CD4-positive, alpha-beta T cell treated with Interleukin-10 for 1 hour (primary cell): ENCODE measurements around the gene UBE2J2.

ENCODE experiments used
- DNase-seq: peaks from one replicate; pipeline ENCODE4 v3.0.0-alpha.2; 2020

UBE2J2 gene

DNA sequence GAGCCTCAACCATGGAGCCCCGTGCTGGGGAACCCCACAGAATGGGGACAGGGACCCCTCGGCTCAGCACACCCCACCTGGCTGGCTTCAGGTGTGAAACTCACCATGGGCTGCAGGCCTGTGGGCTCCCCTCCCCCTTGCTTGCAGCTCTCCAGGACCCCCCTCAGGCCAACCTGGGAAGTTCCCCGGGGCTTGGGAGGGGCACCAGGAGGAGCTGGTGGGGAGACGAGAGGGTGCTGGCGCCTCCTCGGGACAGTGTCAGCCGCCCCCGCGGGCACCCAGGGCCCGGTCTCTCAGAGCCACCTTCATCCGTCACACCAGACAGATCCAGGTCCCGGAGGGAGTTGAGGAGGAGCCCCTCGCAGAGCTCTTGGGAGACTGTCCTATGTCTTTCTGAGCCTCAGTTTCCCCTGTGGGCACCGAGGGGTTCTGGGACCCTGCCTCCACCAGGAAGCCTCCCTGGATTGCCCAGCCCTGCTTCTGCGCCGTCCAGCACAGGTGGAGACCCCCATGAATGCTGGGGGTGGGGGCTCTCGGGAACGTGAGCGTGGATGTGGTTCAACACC, 66.6 kb downstream of the UBE2J2 start:
- DNase-seq: no peak

DNA sequence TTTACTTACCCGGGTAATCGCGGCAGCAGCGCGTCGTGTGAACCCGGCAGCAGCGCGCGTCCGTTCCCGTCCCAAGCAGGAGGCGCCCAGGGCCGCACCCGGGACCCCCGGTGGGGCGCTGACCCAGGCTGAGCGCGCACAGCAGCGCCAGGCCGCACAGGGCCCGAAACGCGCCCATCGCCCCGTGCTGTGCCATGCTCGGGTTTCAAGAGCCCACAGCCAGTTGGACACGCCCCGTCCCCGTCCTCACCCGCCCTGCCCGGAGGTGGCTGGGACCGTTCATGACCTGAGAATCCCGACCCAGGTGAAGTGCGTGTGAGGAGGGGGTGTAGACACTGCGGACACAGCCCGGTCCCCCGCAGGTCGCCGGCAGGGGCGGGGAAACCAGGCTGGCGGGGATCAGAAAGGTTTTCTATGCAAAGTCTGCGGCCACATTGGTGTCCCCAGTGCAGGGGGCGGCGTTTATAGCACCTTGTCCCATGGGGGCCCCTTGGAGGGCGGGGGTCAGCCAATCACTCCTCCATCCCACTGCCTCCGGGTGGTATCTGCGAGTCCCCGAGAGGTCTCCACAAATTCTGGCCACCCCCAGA, 67.2 kb downstream of the UBE2J2 start, which contains the start of gene TNFRSF18:
Gene TNFRSF18 (minus strand): TSS at position 217 of the 590 bp plus-strand sequence. CDS start 21 bp downstream, at position 196.
- DNase-seq: peak; percentile 51

GRCh38 chr1:1205769-1206375, 67.8 kb downstream of the UBE2J2 start:
- no peak for DNase-seq

DNA sequence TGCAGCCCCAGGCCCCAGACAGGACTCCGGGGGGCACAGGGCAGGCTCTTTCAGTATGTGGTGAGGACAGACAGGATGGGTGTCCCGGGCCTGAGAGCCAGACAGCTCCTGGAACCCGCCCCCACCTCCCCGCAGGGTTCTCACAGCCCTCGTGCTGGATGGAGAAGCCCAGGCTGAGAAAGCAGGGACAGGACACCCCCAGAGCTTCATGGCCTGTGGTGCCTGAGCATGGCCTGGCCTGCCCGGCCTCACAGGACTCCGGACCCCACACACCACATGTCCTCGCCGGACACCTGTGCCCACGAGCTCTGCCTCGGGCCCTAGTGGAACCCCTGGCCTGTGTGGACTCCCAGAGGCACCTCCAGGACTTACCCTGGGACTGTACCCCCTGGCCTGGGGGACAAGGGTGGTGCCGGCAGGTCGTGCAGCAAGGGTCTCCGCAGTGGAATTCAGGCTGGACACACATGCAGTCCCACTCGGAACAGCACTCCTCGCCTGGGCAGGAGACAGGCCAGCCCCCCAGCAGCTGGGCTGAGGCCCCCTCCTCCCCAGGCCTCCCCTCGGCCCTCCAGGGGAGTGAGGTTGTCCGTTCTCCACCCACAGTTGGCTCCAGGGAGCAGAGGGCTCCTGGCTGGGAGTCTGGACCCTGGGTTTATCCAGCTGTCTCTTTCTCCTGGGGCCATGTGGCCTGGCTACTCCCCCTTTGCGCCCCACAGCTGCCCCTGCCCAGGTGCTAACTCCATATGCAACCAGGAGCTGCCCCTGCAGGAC, 68.5 kb downstream of the UBE2J2 start:
- DNase-seq: no peak

GRCh38 chr1:1204425-1204920, 69.2 kb downstream of the UBE2J2 start:
- DNase-seq: no peak
